Measurements from ENCODE around the gene FAS.

The FAS gene

GRCh38 chr10:89047397-89047796 is 56.8 kb downstream of the FAS start:
- TF ChIP-seq, protein P1, sequence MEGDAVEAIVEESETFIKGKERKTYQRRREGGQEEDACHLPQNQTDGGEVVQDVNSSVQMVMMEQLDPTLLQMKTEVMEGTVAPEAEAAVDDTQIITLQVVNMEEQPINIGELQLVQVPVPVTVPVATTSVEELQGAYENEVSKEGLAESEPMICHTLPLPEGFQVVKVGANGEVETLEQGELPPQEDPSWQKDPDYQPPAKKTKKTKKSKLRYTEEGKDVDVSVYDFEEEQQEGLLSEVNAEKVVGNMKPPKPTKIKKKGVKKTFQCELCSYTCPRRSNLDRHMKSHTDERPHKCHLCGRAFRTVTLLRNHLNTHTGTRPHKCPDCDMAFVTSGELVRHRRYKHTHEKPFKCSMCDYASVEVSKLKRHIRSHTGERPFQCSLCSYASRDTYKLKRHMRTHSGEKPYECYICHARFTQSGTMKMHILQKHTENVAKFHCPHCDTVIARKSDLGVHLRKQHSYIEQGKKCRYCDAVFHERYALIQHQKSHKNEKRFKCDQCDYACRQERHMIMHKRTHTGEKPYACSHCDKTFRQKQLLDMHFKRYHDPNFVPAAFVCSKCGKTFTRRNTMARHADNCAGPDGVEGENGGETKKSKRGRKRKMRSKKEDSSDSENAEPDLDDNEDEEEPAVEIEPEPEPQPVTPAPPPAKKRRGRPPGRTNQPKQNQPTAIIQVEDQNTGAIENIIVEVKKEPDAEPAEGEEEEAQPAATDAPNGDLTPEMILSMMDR (conservative IDR thresholded peaks at IDR 0.05; ENCODE audit: low read depth, low read length) = no peak
- no peak for DNase-seq (ENCODE audit: low read depth)
- H3K4me3 ChIP-seq (ENCODE audit: low read depth, low read length) = no peak overlapping the region

GRCh38 chr10:89051593-89051992 is 61.0 kb downstream of the FAS start:
- no peak overlapping the region for H3K4me3 ChIP-seq (ENCODE audit: low read depth, low read length)
- DNase-seq (ENCODE audit: low read depth) = no peak
- TF ChIP-seq, protein P1 (conservative IDR thresholded peaks at IDR 0.05; ENCODE audit: low read depth, low read length) = no peak

DNA sequence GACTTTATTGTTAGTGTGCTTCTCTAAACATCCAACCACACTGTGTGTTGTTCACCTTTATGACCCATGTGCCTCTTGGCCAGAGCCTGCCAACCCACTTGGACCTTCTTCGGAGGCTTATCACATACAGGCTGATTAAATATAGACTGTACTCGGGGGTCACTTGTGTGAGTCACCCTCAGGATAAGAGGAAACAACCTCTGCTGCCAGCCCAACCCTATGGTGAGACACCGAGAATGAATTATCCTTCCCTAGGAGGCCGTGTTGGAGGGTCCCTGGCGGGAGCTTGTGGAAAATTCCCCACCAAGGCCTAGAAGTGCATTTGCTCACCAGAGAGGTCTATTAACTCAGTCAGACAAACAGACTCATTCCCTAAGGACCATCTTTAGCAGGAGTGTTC is 63.0 kb downstream of the FAS start:
- no peak for DNase-seq (ENCODE audit: low read depth)
- TF ChIP-seq, protein P1 (conservative IDR thresholded peaks at IDR 0.05; ENCODE audit: low read depth, low read length) = no peak
- H3K4me3 ChIP-seq (ENCODE audit: low read depth, low read length) = no peak overlapping the region

DNA sequence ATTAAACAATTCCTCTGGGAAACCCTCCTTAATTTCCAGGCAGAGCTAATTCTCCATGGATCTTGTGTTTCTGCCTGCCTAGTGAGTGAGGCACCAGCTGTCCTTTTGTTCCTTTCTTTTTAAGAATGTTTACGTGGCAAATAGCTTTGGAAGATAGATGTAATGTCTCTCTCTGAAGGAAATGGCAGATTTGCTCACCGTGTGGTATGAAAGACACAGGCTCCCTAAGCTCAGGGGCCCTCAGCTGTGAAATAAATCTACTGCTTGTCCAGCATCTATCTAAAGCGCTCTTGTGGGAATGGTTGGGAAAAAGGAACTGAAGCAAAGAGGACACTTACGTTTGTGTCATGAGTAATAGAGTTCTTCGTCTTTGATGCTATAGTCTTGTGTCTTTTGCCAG is 64.6 kb downstream of the FAS start:
- H3K4me3 ChIP-seq (ENCODE audit: low read depth, low read length) = no peak overlapping the region
- no peak for DNase-seq (ENCODE audit: low read depth)
- TF ChIP-seq, protein P1 (conservative IDR thresholded peaks at IDR 0.05; ENCODE audit: low read depth, low read length) = no peak

GRCh38 chr10:89062861-89063260 is 72.3 kb downstream of the FAS start:
- TF ChIP-seq, protein P1 (conservative IDR thresholded peaks at IDR 0.05; ENCODE audit: low read depth, low read length) = no peak
- no peak overlapping the region for H3K4me3 ChIP-seq (ENCODE audit: low read depth, low read length)
- DNase-seq (ENCODE audit: low read depth) = peak; percentile 62

DNA sequence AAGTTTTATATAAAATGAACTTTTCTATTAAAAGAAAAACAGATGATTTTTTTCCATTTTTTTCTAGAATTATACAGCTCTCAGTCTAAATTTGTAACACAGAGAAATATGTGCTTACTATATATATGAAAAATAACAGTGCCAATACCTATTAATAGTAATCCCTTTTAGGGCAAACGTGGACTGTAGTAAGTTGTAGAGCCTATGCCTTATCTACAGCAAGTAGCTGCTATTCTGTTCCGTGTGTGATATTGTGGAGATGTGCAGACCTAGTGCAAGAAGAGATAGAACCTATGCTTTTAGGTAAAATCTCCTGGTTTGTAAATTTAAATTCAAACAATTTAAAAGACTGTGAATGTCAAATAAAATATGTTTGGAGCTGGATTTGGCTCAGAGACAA is 72.9 kb downstream of the FAS start:
- no peak overlapping the region for H3K4me3 ChIP-seq (ENCODE audit: low read depth, low read length)
- DNase-seq (ENCODE audit: low read depth) = no peak
- TF ChIP-seq, protein P1 (conservative IDR thresholded peaks at IDR 0.05; ENCODE audit: low read depth, low read length) = no peak

DNA sequence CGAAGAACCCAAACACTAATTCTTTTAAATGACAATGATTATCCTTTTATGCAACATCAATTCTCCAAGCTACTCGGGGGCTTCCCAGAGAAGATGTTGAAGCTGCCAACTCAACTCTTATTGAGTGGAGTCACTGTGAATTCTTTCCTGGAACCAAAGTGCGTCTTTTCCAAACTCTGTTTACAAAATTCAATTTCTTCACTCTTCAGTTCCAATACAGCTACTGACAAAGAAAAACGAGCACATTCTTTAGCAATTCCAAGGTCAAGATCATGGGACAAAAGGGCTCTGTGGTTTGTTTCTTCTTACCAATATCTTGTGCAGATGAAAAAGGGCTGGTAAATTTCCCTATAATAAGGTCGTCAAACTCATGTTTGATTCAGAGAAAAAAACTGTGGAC is 74.2 kb downstream of the FAS start:
- peak; percentile 93 for DNase-seq (ENCODE audit: low read depth)
- no peak overlapping the region for H3K4me3 ChIP-seq (ENCODE audit: low read depth, low read length)
- TF ChIP-seq, protein P1 (conservative IDR thresholded peaks at IDR 0.05; ENCODE audit: low read depth, low read length) = no peak
